ENCODE results near the gene PARG.
"Not testable (repeated sequence)": the region's sequence is repeated elsewhere in the genome, so short reads cannot be mapped to it uniquely, and the experiment has no call there.

The PARG gene
- total RNA-seq, result 43.4 to 52.8 (median 48.4) reads per million in 3 experiments

DNA sequence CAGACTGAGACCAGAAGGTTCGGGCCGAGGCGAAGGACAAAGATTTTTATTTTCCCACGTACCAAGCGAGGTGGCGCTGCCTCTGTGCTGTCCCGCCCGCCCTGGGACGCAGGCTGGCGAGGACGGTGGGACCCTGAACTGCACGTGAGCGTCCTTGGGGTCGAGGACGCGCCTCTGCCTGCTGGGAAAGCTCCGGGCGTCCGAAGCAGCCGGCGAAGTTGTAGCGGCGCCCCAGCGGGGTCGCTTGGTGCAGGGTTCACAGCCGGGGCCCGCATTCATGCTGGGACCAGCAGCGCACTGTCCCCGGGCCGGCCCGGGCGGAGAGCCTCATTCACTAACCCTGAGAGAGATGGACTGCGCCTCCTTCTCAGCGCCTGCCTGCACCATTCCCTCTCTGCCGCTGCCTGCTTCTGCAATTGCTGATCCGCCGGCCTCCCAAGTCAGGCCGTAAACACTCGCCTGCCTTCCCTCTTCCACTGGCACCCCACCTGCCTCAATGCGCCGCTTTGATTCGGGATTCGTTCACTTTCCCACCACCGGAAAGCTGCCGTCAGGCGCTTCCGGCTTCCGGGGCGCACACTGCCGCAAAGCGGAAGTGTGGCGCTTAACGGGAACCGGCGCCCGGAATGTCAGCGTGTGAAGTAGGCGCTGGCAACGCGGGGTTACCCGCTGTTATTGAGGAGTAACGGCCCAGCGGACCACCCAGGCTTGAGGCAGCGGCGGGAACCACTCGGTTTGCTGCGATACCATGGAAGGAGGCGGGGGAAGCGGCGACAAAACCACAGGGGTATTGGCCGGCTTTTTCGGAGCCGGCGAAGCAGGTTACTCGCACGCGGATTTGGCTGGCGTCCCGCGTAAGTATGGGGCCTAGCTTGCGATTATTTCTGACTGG lies at the start of gene PARG, which contains the start of gene TIMM23B:
PARG (minus strand) TSS at position 581 of the 892 bp plus-strand sequence; CDS start at position 279, 302 bp downstream.
TIMM23B (plus strand) TSS at position 607 of the 892 bp plus-strand sequence; CDS start at position 749, 142 bp downstream.
- DNase-seq, result peak; percentile 84

DNA sequence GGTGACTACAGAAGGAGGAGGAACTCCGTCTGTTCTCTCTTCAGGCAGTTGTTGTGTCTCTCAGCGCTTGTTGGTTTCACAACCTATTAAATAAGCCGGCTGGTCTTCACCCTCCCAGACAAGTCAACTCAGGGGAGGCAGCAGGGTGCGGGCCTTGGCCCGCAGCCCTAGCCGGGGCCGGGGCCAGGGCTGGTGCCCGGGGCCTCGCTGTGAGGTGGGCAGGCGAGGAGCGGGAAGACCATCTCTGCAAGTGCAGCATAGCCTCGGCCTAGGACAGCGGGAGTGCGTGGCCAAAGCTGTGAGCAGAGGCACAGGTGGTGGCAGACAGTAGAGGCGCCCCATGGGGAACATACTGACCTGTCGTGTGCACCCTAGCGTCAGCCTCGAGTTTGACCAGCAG lies 46.5 kb upstream of the PARG start, which contains the start of gene AGAP6:
AGAP6 (plus strand) TSS at position 31 of the 400 bp plus-strand sequence; CDS start at position 341, 310 bp downstream.
- not testable (repeated sequence) for DNase-seq

DNA sequence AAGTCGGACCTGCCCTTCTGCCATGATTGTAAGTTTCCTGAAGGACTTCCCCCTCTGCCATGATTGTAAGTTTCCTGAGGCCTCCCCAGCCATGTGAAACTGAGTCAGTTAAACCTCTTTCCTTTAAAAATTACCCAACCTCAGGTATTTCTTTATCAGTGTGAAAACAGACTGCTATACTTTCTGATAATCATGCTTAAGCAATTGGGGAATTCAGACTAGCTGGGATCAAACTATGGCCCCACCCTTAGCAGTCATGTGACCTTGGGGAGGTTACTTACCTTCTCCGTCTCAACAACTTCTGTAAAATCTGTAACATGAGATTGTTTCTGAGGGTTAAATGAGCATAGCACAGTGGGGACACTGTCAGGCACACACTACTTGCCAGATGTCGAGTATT lies 45.4 kb upstream of the PARG start:
- DNase-seq, result not testable (repeated sequence)

DNA sequence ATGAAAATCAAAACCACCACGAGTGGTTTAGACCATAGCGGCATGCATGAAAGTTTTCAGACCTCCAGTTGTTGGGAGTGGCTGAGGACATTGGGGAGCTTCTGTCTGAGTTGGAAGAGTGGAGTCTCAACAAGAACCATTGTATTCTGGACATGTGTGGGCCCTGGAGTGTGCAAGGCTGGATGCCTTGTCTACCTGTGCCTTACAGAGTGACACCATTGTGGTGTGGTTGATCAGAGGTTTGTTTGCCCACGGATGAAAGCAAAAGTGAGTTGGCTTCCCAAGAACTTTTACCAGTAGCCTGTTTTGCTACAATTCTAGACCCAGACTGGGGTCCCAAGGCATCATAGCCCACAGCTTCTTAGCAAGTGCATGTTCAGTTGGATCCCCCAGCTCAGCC lies 35.9 kb upstream of the PARG start:
- not testable (repeated sequence) for DNase-seq

DNA sequence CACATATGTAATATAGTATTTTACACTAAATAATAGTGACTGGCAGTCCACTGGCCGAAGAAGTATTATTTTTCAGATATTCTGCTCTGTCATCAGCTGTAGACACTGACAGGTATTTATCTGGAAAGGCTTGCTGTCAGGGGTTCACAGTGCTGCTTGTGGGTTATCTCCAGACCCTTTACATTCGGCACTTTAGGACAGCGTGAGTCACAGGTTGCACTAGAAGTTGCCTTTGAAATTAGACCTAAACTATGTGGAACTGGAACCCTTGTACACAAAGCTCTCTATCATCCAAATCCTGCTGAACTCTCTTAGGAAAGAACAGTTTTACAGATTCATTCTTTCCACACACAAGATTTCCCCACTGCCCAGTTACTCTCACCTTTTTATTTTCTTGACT lies 30.3 kb upstream of the PARG start:
- not testable (repeated sequence) for DNase-seq

DNA sequence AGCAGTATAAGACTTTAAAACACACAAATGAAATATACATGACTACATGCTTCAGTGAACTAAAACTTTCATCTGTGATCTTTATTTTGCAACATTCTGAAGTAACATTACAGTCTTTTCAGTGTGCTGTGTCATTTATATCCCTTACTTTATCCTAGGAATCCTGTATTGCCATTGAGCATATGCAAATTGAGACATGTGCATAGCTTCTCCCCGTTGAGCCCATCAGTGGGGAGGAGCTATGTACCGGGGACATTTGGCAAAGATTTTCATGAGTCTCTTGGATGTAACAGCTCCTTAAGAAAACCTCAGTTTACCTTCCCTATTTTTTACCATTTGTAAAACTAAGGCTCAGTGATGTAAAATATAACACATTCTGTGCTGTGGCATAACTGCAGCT lies 29.6 kb upstream of the PARG start:
- DNase-seq, result not testable (repeated sequence)

DNA sequence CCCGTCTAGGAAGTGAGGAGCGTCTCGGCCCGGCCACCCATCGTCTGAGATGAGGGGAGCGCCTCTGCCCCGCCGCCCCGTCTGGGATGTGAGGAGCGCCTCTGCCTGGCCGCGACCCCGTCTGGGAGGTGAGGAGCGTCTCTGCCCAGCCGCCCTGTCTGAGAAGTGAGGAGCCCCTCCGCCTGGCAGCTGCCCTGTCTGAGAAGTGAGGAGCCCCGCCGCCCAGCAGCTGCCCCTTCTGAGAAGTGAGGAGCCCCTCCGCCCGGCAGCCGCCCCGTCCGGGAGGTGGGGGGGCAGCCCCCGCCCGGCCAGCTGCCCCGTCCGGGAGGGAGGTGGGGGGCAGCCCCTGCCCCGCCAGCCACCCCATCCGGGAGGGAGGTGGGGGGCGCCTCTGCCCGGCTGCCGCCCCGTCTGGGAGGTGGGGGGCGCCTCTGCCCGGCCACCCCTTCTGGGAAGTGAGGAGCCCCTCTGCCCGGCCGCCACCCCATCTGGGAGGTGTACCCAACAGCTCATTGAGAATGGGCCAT lies 28.6 kb upstream of the PARG start:
- DNase-seq, result not testable (repeated sequence)

DNA sequence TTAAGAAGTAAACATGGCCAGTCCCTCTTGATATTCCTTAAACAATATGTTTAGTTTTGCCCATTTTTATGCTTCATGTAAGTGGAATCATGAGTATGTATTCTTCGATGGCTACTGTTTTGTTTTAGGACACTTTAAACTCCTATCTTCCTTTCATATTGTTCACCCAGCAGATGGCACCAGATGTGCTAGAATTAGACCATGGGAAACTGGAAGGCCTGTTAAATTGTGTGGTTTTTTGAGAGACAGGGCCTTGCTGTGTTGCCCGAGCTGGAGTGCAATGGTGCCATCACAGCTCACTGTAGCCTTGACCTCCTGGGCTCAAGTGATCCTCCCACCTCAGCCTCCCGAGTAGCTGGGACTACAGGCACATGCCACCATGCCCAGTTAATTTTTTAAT lies 11.3 kb upstream of the PARG start:
- not testable (repeated sequence) for DNase-seq

DNA sequence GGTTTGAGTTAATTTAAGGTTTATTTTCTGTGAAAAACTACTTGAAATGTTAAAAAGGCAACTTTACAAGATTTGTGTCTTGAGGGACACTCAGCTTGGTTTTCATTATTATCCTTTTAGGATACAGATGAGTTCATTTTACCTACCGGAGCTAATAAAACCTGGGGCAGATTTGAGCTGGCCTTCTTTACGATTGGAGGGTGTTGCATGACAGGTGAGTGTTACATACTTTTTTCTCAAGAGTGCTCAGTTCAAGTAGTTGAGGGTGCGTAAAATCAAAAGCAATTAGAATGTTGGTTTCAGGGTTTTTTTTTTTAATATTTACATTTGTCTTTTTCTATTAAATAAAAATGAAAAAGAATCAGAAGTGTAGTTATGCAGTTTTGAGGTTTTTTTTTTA lies 10.2 kb upstream of the PARG start:
- DNase-seq, result not testable (repeated sequence)

DNA sequence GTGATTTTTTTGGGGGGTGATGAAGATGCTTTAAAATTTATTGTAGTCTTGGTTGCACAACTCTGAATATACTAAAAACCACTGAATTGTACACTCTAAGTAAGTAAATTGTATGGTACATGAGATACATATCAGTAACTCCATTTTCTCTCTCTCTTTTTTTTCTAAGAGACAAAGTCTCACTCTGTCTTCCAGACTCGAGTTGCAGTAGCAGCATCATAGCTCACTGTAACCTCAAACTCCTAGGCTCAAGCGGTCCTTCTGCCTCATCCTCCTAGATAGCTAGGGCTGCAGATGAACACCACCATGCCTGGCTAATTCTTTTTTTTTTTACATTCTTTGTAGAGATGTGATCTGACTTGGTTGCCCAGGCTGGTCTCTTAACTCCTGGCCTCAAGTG lies 6.9 kb upstream of the PARG start:
- DNase-seq, result not testable (repeated sequence)

DNA sequence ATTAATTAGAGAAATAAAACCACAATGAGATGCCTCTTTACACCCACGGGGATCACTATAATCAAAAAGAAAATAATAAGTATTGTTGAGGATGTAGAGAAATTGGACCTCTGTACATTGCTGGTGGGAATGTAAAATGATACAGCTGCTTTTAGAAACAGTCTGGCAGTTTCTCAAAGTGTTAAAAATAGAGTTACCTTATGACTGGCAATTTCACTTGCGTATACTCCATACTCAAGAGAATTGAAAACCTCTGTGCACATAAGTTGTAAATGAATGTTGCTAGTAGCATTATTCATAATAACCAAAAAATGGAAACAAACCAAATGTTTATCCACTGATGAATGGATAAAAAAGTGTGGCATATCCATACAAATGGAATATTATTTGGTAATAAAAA lies 6.3 kb upstream of the PARG start:
- not testable (repeated sequence) for DNase-seq

DNA sequence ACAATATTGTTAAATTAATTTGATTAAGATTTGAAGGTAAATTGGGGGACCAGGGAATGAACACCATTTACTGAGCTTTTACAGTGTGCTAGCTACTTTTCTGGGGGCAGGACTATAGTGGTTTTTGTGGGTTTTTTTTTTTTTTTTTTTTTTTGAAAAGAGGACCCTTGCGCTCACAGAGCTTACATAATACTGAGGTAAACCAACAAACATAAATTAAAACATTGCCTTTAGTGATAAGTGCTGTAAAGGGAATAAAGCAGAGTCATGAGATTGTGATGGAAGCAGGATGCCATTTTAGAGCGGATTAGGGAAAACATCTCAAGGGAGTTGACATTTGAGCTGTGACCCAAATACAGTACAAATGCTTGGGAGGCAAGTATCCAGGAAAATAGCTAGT lies 1.8 kb upstream of the PARG start:
- DNase-seq, result not testable (repeated sequence)

DNA sequence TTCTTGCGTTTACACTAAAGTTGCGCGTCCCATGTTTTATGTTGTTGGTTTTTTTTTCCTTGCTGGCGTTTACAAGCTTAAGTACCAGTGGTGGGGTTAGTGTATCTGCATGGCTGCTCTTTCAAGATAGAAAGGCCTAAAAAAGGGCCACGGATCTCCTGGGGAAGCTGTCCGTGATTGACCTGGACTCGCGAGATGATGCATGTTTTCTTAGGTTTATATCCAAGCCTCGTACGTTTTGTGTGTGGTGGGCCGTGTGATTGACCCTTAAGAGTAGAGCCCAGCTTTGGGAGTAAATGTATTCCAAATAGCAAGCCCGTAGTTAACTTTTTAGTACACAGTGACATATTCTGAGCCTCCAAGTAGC lies 495 bp upstream of the PARG start:
- DNase-seq, result not testable (repeated sequence)

DNA sequence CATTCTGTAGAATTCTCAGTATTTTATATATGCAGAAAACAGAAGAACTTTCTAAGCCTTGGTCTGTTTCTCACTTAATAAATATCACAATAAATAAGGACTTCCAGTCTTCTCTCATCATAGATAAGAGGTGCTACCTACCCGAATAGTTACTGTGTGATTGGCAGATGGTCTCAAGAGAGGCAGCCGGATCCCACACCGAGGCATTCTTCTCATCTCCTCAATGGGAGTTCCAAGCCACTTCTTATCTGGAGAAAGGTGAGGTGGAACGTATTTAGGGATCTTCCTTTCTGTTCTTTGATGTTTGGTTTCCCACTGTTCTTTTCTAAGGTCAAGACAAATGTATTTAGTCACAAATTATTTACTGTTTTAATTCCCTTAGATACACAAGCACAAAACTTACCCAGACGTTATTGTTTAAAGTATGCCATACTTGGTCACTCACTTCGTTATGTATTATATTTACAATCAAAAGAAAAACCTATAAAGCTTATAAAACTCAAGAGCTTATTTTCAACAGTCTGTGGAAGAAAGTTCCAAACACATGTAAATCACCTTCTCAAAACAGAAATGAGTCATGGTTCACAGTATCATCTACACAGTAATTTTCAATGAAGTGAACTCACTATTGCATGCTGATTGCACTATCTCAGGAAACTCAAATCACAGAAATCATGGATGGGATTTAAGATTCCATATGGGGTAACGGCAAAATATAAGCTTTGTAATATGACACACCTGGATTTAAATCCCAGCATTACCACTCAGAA lies 9.7 kb downstream of the PARG start:
- DNase-seq, result not testable (repeated sequence)

DNA sequence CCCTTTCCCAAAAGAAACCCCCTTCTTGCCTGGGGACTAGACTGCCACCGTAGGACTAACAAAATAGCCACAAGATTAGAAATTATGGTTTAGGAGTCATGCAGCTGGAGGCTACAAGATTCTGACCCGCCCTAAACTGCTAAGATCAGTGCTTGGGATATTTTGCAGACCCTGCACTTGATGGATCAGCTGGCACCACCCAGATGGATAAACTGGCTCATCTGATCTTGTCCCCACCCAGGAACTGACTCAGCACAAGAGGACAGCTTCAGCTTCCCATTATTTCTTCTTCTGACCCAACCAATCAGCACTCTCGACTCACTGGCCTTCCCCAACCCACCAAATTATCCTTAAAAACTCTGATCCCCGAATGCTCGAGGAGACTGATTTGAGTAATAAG lies 10.6 kb downstream of the PARG start:
- not testable (repeated sequence) for DNase-seq

DNA sequence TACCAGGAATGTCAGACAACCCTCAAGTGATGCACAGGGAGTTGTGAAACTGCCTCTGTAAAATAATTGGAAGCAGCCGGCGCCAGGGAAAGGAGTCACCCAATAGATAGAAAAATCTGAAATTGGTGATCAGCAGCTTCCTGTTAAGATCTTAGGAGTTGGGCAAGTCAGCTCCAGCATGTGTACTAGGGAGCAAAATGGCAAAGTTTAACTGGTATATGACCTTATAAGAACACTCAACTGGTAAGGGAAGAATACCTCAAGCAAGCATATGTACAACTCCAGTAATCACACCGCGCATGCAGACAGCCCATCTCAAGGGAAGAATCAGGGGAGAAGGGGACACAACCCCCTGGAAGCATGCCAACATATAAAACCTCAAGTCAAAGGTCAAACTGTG lies 18.3 kb downstream of the PARG start:
- DNase-seq, result not testable (repeated sequence)

DNA sequence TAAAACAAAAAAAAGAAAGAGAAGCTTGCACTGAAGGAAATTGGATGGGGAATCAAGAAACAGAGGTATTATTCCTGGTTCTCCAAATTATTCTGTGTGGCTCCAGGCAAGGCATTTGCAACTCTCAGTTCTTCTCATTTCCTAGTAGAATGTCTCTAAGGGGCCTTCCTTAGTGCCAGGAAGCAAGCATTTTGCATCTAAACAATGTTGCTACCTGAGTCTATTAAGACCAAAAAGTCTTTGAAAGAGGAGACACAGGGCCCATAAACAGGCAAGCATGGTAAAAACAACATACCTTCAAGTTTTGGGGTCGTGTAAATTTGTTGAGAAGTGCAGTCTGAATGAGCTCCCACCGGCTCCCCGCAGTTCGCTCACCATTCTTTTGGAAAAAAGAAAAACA lies 19.8 kb downstream of the PARG start:
- DNase-seq, result not testable (repeated sequence)

DNA sequence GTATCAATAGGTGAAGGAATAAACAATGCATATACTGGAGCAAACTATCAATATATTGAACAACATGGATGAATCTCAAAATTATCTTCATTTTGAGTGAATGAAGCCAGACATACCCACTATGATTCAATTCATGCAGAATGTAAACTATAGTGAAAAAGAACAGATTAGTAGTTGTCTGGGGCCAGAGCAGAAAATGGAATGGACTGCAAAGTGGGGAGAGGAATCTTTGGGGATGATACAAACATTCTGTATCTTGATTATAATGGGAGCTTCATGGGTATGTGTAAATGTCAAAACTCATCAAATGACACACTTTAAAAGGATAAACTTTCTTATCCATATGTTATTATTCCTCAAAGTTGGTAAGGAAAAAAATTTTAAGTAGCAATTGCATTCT lies 23.9 kb downstream of the PARG start:
- DNase-seq, result not testable (repeated sequence)

DNA sequence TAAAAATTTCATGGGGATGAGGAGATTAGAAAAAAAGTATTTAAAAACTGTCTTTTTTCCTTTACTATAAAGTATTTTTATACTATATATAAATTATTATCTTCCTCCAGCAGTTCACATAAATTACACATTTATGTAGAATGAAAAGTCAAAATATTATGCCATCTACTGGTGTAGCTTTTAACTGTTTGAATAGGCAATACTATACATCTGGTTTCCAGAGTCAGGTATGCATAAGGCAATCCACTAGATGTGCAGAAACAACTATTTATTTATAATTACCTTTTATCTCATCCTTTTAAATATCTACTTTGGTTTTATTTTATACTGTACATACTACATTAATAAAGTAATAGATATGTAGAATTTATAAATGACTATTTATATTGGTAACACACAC lies 25.4 kb downstream of the PARG start:
- not testable (repeated sequence) for DNase-seq

DNA sequence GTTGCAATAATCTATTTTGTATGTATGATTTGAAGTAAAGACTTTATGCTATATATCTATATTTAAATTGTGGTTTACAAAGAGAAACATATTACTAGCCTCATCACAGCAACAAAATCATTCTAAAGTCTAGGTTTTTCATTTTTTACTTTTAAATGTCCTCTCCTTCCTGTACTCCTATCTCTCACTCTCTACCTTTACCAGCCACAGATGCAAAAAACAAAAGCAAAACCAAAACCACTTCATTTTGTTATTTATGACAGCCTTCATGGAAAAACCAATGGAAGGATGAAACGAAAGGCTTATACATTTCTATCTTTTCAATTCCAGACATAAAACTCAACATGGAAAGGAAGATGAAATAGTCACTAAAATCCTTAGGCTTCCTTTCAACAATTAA lies 31.5 kb downstream of the PARG start:
- DNase-seq, result not testable (repeated sequence)

DNA sequence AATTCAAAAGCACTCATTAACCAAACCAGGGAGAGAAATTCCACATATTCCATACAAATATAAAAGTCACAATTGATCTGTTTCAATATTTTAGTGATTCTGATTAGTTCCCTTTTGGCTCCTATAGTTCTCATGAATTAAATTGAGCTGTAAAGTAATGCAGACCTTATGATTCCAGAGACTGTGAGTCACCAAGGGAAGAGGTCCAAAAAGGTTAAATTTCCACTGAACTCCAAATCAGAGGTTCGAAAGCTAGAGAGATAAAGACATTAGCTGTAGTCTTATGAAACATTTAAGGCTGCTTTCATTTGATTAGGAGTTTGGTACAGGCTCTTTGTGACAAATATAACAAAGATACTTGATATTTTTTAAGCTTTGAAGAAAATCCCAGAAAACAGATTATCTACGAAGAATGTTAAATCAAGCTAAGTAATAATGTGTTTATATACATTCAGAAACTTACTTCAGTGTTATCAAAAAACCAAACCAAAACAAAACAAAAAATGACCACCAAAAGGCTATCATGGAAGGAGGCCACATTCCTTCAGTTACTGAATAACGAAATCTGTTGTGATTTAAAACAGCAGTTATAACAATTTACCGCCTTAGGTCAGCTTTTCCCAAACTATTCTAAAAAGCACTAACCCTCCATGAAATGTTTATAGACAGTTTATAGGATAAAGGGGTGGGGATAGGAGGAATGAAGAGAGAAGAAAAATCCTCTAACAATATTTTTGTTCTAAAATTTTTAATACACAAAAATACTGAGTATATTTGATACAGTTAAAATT lies 33.3 kb downstream of the PARG start:
- not testable (repeated sequence) for DNase-seq

DNA sequence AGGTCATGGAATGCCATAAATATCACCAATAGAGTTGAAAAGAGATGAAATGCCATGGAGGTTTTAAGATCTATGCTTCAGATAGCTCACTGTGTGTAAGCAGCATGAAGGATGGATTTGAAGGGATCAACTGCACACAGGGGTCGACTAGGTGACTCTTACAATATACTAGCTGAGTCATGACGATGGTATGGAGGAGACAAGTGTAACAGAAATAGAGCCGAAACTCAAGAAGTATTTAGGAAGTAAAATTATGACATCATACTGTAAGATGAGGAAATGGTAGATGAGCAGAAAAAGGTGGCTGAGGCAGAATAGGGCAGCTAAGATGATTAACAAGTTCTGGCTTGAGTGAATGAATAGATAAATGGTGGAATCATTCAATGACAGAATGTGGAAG lies 38.0 kb downstream of the PARG start:
- DNase-seq, result not testable (repeated sequence)

Measured in central memory CD4-positive, alpha-beta T cell (primary cell).